Hepatocyte (in vitro differentiated cells): ENCODE results near the gene ACTR1A. TPM values are rescaled to one million over a fixed set of nuclear protein-coding genes. Genes with fewer than 3 reads are reported as not detected.

Source experiments
- DNase-seq: peaks from one replicate; pipeline ENCODE4 v3.0.0-alpha.2; 2016; ENCODE audit warnings: low spot score
- H2AFZ ChIP-seq: fragments of 200-600 bp; sonication (generic); 2 replicates; pipeline ENCODE4 v1.6.0; 2016; ENCODE audit warnings: antibody characterized with exemption, mild to moderate bottlenecking
- H3K27ac ChIP-seq: fragments of 200-600 bp; sonication (generic); 2 replicates; pipeline ENCODE4 v1.5.1; 2016; ENCODE audit warnings: mild to moderate bottlenecking
- H3K27me3 ChIP-seq: fragments of 200-600 bp; sonication (generic); 2 replicates; pipeline ENCODE4 v1.6.1; 2016
- H3K36me3 ChIP-seq: fragments of 200-600 bp; sonication (generic); replicated peaks from 2 replicates; pipeline ENCODE4 v1.5.1; 2016; ENCODE audit warnings: low read depth; ENCODE audit not compliant: insufficient read depth
- H3K4me1 ChIP-seq: fragments of 200-600 bp; sonication (generic); 2 replicates; pipeline ENCODE4 v1.5.1; 2016; ENCODE audit warnings: mild to moderate bottlenecking, moderate library complexity; ENCODE audit not compliant: insufficient read depth
- H3K4me2 ChIP-seq: fragments of 200-600 bp; sonication (generic); 2 replicates; pipeline ENCODE4 v1.6.0; 2016
- H3K4me3 ChIP-seq: fragments of 200-600 bp; sonication (generic); 2 replicates; pipeline ENCODE4 v1.5.1; 2016; ENCODE audit warnings: mild to moderate bottlenecking
- H3K79me2 ChIP-seq: fragments of 200-600 bp; sonication (generic); 2 replicates; pipeline ENCODE4 v1.6.0; 2017; ENCODE audit warnings: mild to moderate bottlenecking
- H3K9me2 ChIP-seq: fragments of 200-600 bp; sonication (generic); replicated peaks from 2 replicates; pipeline ENCODE4 v1.6.0; 2017; ENCODE audit warnings: mild to moderate bottlenecking; ENCODE audit not compliant: insufficient read depth
- H3K9me3 ChIP-seq: fragments of 200-600 bp; sonication (generic); 2 replicates; pipeline ENCODE4 v1.5.1; 2016; ENCODE audit warnings: low read depth, mild to moderate bottlenecking
- H4K20me1 ChIP-seq: fragments of 200-600 bp; sonication (generic); 2 replicates; pipeline ENCODE4 v1.6.0; 2016; ENCODE audit warnings: mild to moderate bottlenecking; ENCODE audit not compliant: insufficient read depth, poor library complexity, severe bottlenecking
- CTCF ChIP-seq: fragments of 200-600 bp; sonication (generic); IDR thresholded peaks from 2 replicates; pipeline ENCODE4 v1.5.1; 2016; ENCODE audit warnings: antibody characterized with exemption, mild to moderate bottlenecking; ENCODE audit not compliant: poor library complexity
- EZH2 ChIP-seq: fragments of 200-600 bp; sonication (generic); IDR thresholded peaks from 2 replicates; pipeline ENCODE4 v1.6.1; 2016; ENCODE audit warnings: antibody characterized with exemption, mild to moderate bottlenecking, borderline replicate concordance
- EZH2phosphoT487 ChIP-seq: fragments of 200-600 bp; sonication (generic); IDR thresholded peaks from one replicate; pipeline ENCODE4 v1.6.1; 2018; ENCODE audit warnings: antibody characterized with exemption, mild to moderate bottlenecking, low read depth, moderate library complexity; ENCODE audit not compliant: unreplicated experiment, severe bottlenecking
- WGBS: methylation state at CpG from one replicate; pipeline ENCODE4 v1.1.6; 2016; ENCODE audit warnings: low lambda C conversion rate; ENCODE audit errors: missing lambda C conversion rate; 5-methylcytosine and 5-hydroxymethylcytosine counted together
- polyA plus RNA-seq: library from polyadenylated mRNA; unstranded; fragments of >200 nt; fragmentation: Nextera tagmentation; extraction: Ambion mirVana; gene quantifications from 2 replicates; pipeline ENCODE4 v1.2.1, GENCODE V29; 2016
- total RNA-seq: library from RNA; depleted of rRNA; stranded (reverse); fragments of >200 nt; gene quantifications from 2 replicates; pipeline ENCODE4 v1.2.3, GENCODE V29; 2014

ACTR1A gene
- total and polyA plus RNA-seq, 2 experiments from 2014 or later: 86.7 to 90.7 TPM

GRCh38 chr10:102450374-102451104 lies 52.0 kb downstream of the ACTR1A start:
- H3K4me2 ChIP-seq: peak overlapping the region; percentile 98
- DNase-seq: peak; percentile 89
- H3K79me2 ChIP-seq: peaks cover 19% of the 10 kb centered on the region
- H4K20me1 ChIP-seq: no peaks in the 10 kb centered on the region
- H3K9me3 ChIP-seq: no peaks in the 10 kb centered on the region
- 1% methylated on average over 78 of the region's 104 CpGs for WGBS
- no peaks in the 10 kb centered on the region for H3K27me3 ChIP-seq
- H3K9me2 ChIP-seq: no peaks in the 10 kb centered on the region
- TF ChIP-seq CTCF: no peak
- no peak for TF ChIP-seq EZH2phosphoT487
- TF ChIP-seq EZH2: no peak
- H2AFZ ChIP-seq: peak overlapping the region; percentile 96
- H3K36me3 ChIP-seq: no peaks in the 10 kb centered on the region
- peaks cover 27% of the 10 kb centered on the region for H3K4me1 ChIP-seq
- peak overlapping the region; percentile 60 for H3K4me3 ChIP-seq
- H3K27ac ChIP-seq: peak overlapping the region; percentile 96

GRCh38 chr10:102450124-102450373 lies 52.5 kb downstream of the ACTR1A start:
- 0% methylated on average over 11 of the region's 11 CpGs for WGBS
- H2AFZ ChIP-seq: peak overlapping the region; percentile 96

GRCh38 chr10:102449321-102450123 lies 53.0 kb downstream of the ACTR1A start:
- Histone ChIP-seq H3K4me1 (peaks cover 19% of the 10 kb centered on the region), H3K9me3 (no peaks in the 10 kb centered on the region), H3K4me3 (peak overlapping the region; percentile 60), H3K9me2 (no peaks in the 10 kb centered on the region), H3K27ac (peak overlapping the region; percentile 96), H3K79me2 (peaks cover 19% of the 10 kb centered on the region), H4K20me1 (no peaks in the 10 kb centered on the region), H3K36me3 (no peaks in the 10 kb centered on the region), H2AFZ (peak overlapping the region; percentile 96), H3K4me2 (peak overlapping the region; percentile 98), H3K27me3 (no peaks in the 10 kb centered on the region)
- TF ChIP-seq CTCF (no peak), EZH2 (no peak), EZH2phosphoT487 (no peak)
- 12% methylated on average over 29 of the region's 30 CpGs for WGBS
- peak; percentile 91 for DNase-seq

More at GRCh38 chr10:102450124-102450373, 52.5 kb downstream of the ACTR1A start:
- no peaks in the 10 kb centered on the region for H3K27me3 ChIP-seq
- no peak for DNase-seq
- H3K4me3 ChIP-seq: peak overlapping the region; percentile 60
- no peaks in the 10 kb centered on the region for H4K20me1 ChIP-seq
- H3K79me2 ChIP-seq: peaks cover 19% of the 10 kb centered on the region
- H3K9me2 ChIP-seq: no peaks in the 10 kb centered on the region
- H3K36me3 ChIP-seq: no peaks in the 10 kb centered on the region
- peaks cover 23% of the 10 kb centered on the region for H3K4me1 ChIP-seq
- H3K27ac ChIP-seq: peak overlapping the region; percentile 96
- H3K4me2 ChIP-seq: peak overlapping the region; percentile 98
- TF ChIP-seq CTCF (no peak), EZH2phosphoT487 (no peak), EZH2 (no peak)
- no peaks in the 10 kb centered on the region for H3K9me3 ChIP-seq
